Measurements from ENCODE around the gene HUS1B.

HUS1B gene

GRCh38 chr6:659716-660581 is 3.0 kb upstream of the HUS1B start:
- H3K27ac ChIP-seq, result no peak overlapping the region
- TF ChIP-seq ZFX (IDR thresholded peaks at IDR 0.05; ENCODE audit: borderline replicate concordance), result no peak
- no peak for TF ChIP-seq CTCF (IDR thresholded peaks at IDR 0.05)

GRCh38 chr6:658244-658643 is 1.3 kb upstream of the HUS1B start:
- no peak for TF ChIP-seq ZFX (IDR thresholded peaks at IDR 0.05; ENCODE audit: borderline replicate concordance)
- TF ChIP-seq CTCF (IDR thresholded peaks at IDR 0.05), result no peak

GRCh38 chr6:657743-658142 is 843 bp upstream of the HUS1B start:
- no peak overlapping the region for H3K27ac ChIP-seq
- TF ChIP-seq CTCF (IDR thresholded peaks at IDR 0.05) (no peak), ZFX (IDR thresholded peaks at IDR 0.05; ENCODE audit: borderline replicate concordance) (no peak)

More at GRCh38 chr6:658244-658643, 1.3 kb upstream of the HUS1B start:
- H3K27ac ChIP-seq, result no peak overlapping the region

GRCh38 chr6:654136-654535 is 2.8 kb downstream of the HUS1B start:
- TF ChIP-seq ZFX (IDR thresholded peaks at IDR 0.05; ENCODE audit: borderline replicate concordance), result no peak
- TF ChIP-seq CTCF (IDR thresholded peaks at IDR 0.05), result no peak
- H3K27ac ChIP-seq, result no peak overlapping the region

GRCh38 chr6:652865-653264 is 4.0 kb downstream of the HUS1B start:
- TF ChIP-seq ZFX (IDR thresholded peaks at IDR 0.05; ENCODE audit: borderline replicate concordance), result no peak
- TF ChIP-seq CTCF (IDR thresholded peaks at IDR 0.05), result no peak
- H3K27ac ChIP-seq, result no peak overlapping the region

GRCh38 chr6:650098-650497 is 6.8 kb downstream of the HUS1B start:
- H3K27ac ChIP-seq, result no peak overlapping the region
- TF ChIP-seq CTCF (IDR thresholded peaks at IDR 0.05) (no peak), ZFX (IDR thresholded peaks at IDR 0.05; ENCODE audit: borderline replicate concordance) (no peak)

- H3K27ac ChIP-seq, result no peak overlapping the region
- no peak for TF ChIP-seq CTCF (IDR thresholded peaks at IDR 0.05)
These were observed 14.1 kb downstream of the HUS1B start for GRCh38 chr6:642805-643204.
